OCI-M2 (cell line): ENCODE data around the gene PHF13.

Source experiments
- DNase-seq: peaks from one replicate; lab custom pipeline; 2025; ENCODE audit not compliant: unreplicated experiment; lab: John Stamatoyannopoulos, UW

The PHF13 gene

GRCh38 chr1:6613361-6614018, at the start of gene PHF13:
TSS of gene PHF13 (plus strand) at chr1:6613731. CDS start at chr1:6614067, 336 bp downstream.
- peak; percentile 62 for DNase-seq

- DNase-seq = no peak
Observed at GRCh38 chr1:6569033-6569432, 44.5 kb upstream of the PHF13 start.

- DNase-seq = no peak
Observed at GRCh38 chr1:6570100-6570499, 43.4 kb upstream of the PHF13 start.

GRCh38 chr1:6570987-6571386, 42.5 kb upstream of the PHF13 start:
- DNase-seq = no peak

- no peak for DNase-seq
Observed at GRCh38 chr1:6572653-6573383, 40.7 kb upstream of the PHF13 start.

- DNase-seq = no peak
Observed at GRCh38 chr1:6574025-6574620, 39.4 kb upstream of the PHF13 start.

- no peak for DNase-seq
Observed at GRCh38 chr1:6574818-6575217, 38.7 kb upstream of the PHF13 start.

- DNase-seq = no peak
Observed at GRCh38 chr1:6577831-6578525, 35.6 kb upstream of the PHF13 start.

- no peak for DNase-seq
Observed at GRCh38 chr1:6578624-6579373, 34.7 kb upstream of the PHF13 start.

GRCh38 chr1:6579374-6580118, 34.0 kb upstream of the PHF13 start, which contains the start of gene ZBTB48:
TSS of gene ZBTB48 (plus strand) at chr1:6579994. CDS start at chr1:6580610, 616 bp downstream.
- peak; percentile 60 for DNase-seq

- no peak for DNase-seq
Observed at GRCh38 chr1:6580119-6580592, 33.4 kb upstream of the PHF13 start.

- DNase-seq = peak; percentile 49
Observed at GRCh38 chr1:6580593-6581409, 32.7 kb upstream of the PHF13 start.

- no peak for DNase-seq
Observed at GRCh38 chr1:6581561-6582305, 31.8 kb upstream of the PHF13 start.

- no peak for DNase-seq
Observed at GRCh38 chr1:6582370-6582769, 31.2 kb upstream of the PHF13 start.

GRCh38 chr1:6584126-6585080, 29.1 kb upstream of the PHF13 start:
- no peak for DNase-seq

GRCh38 chr1:6585081-6585722, 28.3 kb upstream of the PHF13 start:
- DNase-seq = no peak

- DNase-seq = no peak
Observed at GRCh38 chr1:6585841-6586240, 27.7 kb upstream of the PHF13 start.
